GM21723 (cell line): ENCODE measurements around the gene ZNF256.

ENCODE experiments used
- ATAC-seq: cut with Tn5 transposase; IDR thresholded peaks from one replicate; pipeline ENCODE4 v1.9.1; 2021; ENCODE audit warnings: mild to moderate bottlenecking, moderate library complexity; ENCODE audit not compliant: unreplicated experiment

The ZNF256 gene

GRCh38 chr19:57947419-57948134 lies at the start of gene ZNF256:
TSS of gene ZNF256 (minus strand) at chr19:57947706. CDS start at chr19:57947474, 232 bp downstream.
- ATAC-seq = peak; percentile 89

DNA sequence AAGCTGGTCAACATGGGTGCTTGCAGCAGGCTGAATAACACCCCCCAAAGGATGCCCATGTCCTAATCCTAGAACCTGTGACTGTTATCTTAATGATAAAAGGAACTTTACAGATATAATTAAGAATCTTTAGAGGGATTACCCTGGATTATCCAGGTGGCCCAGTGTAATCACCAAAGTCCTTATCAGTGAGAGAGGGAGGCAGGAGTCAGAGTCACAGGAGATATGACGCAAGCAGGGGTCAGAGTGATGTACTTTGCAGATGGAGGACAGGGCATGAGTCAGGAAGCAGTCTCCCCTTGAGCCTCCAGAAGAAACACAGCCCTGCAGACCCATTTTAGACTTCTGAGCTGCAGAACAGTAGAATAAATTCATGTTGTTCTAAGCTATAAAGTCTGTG lies 45.3 kb upstream of the ZNF256 start:
- no peak for ATAC-seq

DNA sequence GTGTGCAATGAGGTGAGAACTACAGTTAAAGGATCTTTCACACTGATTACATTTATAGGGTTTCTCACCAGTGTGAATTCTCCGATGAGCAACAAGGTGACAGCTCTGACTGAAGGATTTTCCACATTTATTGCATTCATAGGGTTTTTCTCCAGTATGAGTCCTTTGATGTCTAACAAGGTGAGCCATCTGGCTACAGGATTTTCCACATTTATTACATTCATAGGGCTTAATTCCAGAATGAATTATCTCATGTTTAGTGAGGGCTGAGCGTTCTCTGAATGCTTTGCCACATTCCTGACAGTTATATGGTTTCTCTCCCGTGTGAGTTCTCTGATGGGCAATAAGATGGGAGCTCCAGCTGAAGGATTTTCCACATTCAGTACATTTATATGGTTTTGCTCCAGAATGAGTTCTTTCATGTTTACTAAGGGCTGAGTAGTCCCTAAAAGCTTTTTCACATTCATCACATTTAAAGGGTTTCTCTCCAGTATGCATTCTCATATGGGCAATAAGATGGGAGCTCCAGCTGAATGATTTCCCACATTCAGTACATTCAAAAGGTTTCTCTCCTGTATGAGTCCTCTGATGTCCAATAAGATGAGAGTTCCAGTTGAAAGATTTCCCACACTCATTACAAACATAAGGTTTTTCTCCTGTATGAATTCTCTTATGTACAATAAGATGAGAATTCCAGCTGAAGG lies 31.2 kb upstream of the ZNF256 start:
- ATAC-seq = no peak

GRCh38 chr19:57974434-57974833 lies 26.9 kb upstream of the ZNF256 start, which contains the start of gene C19orf18:
TSS of gene C19orf18 (minus strand) at chr19:57974534. CDS start at chr19:57974432, 102 bp downstream.
- no peak for ATAC-seq

GRCh38 chr19:57964761-57965160 lies 17.3 kb upstream of the ZNF256 start:
- no peak for ATAC-seq

- ATAC-seq = no peak
Observed at GRCh38 chr19:57961785-57962184, 14.3 kb upstream of the ZNF256 start.

- no peak for ATAC-seq
Observed at GRCh38 chr19:57954996-57955395, 7.5 kb upstream of the ZNF256 start.

- no peak for ATAC-seq
Observed at GRCh38 chr19:57949702-57950101, 2.2 kb upstream of the ZNF256 start.

- no peak for ATAC-seq
Observed at GRCh38 chr19:57949296-57949695, 1.8 kb upstream of the ZNF256 start.

- ATAC-seq = no peak
Observed at GRCh38 chr19:57947088-57947418, 453 bp downstream of the ZNF256 start.

DNA sequence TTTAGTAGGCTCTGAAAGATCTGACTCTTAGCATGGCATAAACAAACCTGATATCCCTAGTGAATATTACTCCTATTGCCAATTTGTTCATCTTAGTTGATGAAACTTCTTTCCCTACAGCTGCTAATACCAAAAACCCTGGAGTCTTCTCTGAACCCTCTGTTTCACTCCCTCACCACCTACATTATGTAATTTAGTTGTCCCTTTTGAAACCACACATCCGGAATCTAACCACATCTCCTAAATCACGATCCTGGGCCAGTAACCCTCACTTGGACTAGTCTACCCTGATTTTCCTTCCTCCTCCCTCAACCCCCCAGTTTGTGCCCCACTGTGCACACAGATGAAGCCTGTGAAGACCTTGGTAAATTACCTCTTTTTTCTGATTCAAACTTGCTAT lies 1.2 kb downstream of the ZNF256 start:
- ATAC-seq = no peak

GRCh38 chr19:57941593-57941992 lies 5.9 kb downstream of the ZNF256 start:
- ATAC-seq = no peak

DNA sequence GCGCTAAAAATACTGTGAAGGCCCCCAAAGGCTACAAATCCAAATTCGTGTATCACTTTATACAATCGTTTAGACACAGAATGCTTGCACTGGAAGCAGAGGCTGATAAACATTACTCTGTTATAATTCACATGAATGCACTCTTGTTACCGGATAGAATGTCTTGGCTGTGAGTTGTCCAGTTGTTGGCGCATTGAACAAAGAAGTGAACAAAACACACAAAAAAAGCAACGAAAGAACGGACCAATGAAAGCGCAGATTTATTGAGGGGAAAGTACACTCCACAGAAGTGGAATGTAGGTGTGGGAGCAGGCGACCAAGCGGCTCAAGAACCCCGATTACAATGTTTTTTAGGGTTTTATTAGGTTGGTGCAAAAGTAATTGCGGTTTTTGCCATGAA lies 11.8 kb downstream of the ZNF256 start:
- no peak for ATAC-seq

DNA sequence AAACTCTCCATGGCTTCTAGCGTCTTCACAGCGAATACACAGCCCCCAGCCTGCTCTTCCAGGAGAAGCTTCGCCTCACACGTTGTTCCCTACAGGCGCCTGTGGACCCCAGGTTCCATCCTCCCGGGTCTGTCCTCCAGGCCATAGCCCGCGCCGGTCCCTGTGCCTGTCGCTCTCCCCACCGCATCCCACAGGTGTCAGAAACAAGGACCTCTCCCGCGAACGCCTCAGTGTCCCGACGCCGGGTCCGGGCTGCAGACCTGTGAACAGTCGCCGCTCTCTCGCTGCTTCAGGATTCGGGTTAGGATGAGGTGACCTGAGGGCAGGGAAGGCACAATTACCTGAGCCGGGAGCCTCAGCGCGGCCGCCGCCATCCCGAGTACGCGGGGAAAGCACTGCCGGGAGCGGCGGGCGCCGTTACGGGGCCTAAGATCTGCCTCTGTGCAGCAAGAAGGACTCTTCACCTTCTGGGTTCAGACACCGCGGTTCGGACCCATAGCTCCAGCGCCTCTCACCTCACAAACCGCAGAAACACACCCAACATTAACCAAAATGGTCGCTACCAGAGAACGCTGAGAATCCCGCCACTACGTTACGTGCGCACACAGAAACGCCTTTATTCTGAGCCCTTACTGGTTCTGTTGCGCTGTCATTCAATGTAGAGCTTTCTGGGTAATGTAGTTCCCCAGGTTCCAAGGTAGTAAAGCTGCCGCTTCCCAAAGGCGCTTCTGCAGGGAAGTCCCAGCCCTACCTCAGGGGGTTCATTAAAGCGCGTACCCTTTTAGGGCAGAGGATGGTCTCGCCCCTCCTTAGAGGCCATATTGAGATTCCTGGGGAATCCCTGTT lies 12.5 kb downstream of the ZNF256 start, which contains the start of gene ZNF418:
Gene ZNF418, minus strand, starts transcription at position 583 of the 846 bp plus-strand sequence. CDS start 1,580 bp downstream, outside the sequence.
- ATAC-seq = peak; percentile 48

DNA sequence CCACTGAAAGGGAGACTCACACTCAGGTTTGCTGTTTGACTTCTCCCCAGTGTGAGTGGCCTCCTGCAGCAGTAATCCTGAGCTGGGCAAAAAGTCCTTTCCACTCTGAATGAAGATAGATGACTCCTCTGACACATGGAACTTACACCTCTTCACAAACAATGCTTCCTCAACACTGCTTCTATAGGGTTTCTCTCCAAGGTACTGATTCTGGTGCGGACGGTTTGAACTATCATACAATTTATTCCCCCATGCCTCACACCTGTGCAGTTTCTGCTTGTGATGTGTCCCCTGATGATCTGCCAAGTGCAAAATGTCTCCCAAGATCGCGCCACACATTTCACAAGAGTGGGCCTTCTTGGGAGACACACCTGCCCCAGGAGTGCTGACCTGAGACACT lies 19.9 kb downstream of the ZNF256 start:
- no peak for ATAC-seq

- peak; percentile 92 for ATAC-seq
Observed at GRCh38 chr19:57916168-57916995, 31.1 kb downstream of the ZNF256 start, which contains the start of gene ZNF417. TSS of gene ZNF417 (minus strand) at chr19:57916592. CDS start at chr19:57916411, 181 bp downstream.

- no peak for ATAC-seq
Observed at GRCh38 chr19:57914531-57914930, 33.0 kb downstream of the ZNF256 start.

- no peak for ATAC-seq
Observed at GRCh38 chr19:57907394-57907793, 40.1 kb downstream of the ZNF256 start.

- no peak for ATAC-seq
Observed at GRCh38 chr19:57905258-57905657, 42.2 kb downstream of the ZNF256 start.

GRCh38 chr19:57903618-57904184 lies 43.8 kb downstream of the ZNF256 start:
- ATAC-seq = no peak
